ENCODE results near the gene MAGEA9.

GRCh38 chrX:149829751-149830191 lies 48.0 kb downstream of the MAGEA9 start:
- TF ChIP-seq SUZ12 (IDR thresholded peaks at IDR 0.05; ENCODE audit: extremely low read depth, insufficient read depth, insufficient read length) (no peak), YY1 (IDR thresholded peaks at IDR 0.05; ENCODE audit: insufficient read depth, insufficient read length) (no peak)

Measured in NT2/D1 (cell line).